ENCODE data around the gene RHBDD1.

- TF ChIP-seq CTCF (IDR thresholded peaks at IDR 0.05) (no peak), POLR2A (IDR thresholded peaks at IDR 0.05) (no peak)
Observed at GRCh38 chr2:227013330-227013729, 177.5 kb downstream of the RHBDD1 start.
